ENCODE measurements around the gene CNNM4.

CNNM4 gene

GRCh38 chr2:96760036-96760985, at the start of gene CNNM4:
TSS of gene CNNM4 (plus strand) at chr2:96760902. CDS start at chr2:96761000, 98 bp downstream.
- in situ Hi-C loops (cut with MboI; ENCODE audit: low sequenced_read_pairs): no loop called here

- in situ Hi-C loops (cut with MboI; ENCODE audit: low sequenced_read_pairs): no loop called here
These were observed 49.7 kb upstream of the CNNM4 start for GRCh38 chr2:96710985-96711384.

DNA sequence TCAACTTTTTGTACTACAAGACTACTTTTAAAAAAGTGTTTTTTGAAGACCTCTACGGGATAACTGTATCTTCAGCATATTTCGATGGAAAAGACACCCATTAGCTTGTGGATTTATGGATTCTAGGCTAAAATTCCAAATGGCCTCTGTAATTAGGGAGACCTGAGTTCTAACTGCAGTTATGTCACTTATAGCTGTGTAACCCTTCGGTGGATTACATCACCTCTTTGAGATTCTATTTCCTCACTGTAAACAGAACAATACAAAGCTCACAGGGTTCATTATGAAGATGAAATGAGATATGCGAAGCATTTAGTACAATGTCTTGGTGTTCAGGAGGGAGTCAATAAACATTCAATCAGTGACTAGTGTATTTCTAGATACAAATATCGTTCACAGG, 45.0 kb upstream of the CNNM4 start:
- in situ Hi-C loops (cut with MboI; ENCODE audit: low sequenced_read_pairs): no loop called here

DNA sequence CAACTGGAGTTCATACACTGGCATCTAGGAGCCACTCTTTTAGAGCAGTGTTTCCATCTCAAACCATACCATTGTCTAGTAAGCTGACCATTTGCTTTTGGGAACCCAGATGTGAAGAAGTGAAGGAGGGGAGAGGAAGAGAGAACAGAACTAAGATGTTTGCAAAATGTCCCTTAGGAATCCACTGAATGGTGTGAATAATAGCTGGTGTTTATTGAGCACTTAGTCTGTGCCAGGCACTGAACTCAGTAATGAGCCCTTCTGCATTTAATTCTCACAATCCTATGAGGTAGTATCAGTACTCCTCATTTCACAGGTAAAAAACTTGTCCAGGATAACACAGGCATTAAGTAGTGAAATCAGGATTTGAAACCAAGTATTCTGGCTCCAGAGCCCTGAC, 44.3 kb upstream of the CNNM4 start:
- in situ Hi-C loops (cut with MboI; ENCODE audit: low sequenced_read_pairs): no loop called here

- in situ Hi-C loops (cut with MboI; ENCODE audit: low sequenced_read_pairs): no loop called here
These were observed 34.6 kb upstream of the CNNM4 start for GRCh38 chr2:96726131-96726530.

- in situ Hi-C loops (cut with MboI; ENCODE audit: low sequenced_read_pairs): no loop called here
These were observed 33.3 kb upstream of the CNNM4 start for GRCh38 chr2:96727431-96727830.

DNA sequence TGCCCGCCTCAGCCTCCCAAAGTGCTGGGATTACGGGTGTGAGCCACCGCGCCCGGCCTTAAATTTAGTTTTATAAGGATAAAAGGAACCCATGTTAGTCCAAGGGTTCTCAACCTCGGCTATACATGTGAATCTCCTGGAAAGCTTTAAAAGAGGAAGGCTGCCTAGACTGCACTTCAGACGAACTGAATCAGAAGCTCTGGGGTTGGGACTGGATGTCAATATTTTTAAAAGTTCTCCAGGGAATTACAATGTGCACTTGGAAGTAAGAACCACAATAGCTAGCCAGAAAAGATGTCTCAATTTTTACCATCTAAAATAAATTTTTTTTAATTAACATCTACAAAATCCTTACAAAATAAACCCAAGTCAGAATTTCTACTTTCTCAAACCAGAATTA, 31.0 kb upstream of the CNNM4 start:
- in situ Hi-C loops (cut with MboI; ENCODE audit: low sequenced_read_pairs): no loop called here

DNA sequence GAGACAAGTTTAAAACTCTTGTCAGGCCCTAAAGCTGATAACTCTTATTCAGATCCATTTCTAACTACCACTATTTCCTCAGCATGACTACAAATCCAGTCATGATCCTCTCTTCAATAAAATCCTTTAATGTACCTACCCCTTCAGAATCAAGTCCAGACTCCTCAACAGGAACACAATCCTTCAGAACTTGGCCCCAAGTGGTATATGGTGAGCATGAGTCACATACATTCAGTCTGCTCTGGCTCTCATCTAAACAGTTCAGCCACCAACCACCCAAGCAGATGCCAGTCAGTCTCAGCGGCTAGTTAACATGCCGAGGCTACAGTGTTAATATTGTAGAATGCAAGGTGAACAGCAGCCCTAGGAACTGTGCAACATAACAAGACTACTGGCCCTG, 30.5 kb upstream of the CNNM4 start:
- in situ Hi-C loops (cut with MboI; ENCODE audit: low sequenced_read_pairs): no loop called here

DNA sequence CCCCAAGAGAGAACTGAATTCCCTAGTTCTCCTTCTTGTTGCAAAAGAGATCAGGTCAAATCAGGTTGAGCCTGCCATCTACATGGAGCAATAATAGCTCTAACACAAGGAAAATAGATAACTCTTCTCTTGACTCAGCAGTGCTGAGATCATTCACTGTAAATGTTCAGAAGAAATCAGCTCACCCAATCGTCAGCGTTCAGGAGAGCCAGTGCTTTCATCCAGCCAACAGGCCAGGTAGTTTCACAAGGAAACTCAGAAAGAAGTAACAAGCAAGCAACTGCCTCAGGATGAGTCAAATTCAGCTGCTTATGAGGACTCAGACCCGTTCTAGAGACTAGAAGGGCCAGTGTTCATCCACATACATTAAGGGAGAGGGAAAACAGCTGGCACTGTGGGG, 26.8 kb upstream of the CNNM4 start:
- in situ Hi-C loops (cut with MboI; ENCODE audit: low sequenced_read_pairs): no loop called here

DNA sequence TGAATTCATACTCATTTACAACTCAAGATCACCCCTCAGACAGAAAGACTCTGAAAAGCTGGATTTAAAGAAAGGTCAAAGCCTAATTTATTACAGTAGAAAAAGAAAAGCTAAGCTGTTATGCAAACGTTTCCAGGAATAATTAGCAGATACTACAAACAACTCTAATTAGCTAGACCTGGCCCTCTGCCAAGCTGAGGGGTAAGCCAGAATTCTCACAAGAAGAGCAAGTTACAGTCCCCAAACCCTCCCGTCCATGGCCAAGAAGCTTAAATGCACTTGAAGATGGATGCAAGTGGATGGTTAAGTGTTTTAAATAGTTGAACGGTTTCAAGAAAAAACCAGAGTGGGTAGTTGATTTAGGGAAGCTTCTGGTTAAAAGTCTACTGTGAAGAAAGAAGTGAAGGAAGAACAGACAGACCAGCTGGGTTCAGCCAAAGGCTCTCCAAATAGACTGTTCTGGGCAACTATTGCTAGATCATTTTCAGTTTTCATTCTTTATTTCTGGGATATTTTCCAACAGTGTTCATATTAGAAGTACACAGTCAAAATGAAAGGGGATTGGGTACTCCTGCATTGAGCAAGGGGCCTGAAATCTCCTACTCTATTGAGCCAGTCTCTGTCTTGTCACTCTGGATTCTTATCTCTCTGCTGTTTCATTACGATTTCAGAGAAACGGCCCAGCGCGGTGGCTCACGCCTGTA, 25.7 kb upstream of the CNNM4 start:
- in situ Hi-C loops (cut with MboI; ENCODE audit: low sequenced_read_pairs): no loop called here

DNA sequence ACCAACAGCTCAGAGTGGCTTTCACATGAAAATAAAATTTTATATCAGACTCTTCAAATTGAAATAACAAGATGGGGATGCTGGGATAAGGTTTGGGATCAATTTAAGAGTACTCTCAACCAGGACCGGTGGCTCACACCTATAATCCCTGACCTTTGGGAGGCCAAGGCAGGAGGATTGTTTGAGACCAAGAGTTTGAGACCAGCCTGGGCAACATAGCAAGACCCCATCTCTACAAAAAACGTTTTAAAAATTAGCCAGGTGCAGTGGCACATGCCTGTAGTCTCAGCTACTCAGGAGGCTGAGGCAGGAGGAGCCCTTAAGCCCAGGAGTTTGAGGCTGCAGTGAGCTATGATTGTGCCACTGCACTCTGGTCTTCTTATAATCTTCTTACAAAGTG, 23.5 kb upstream of the CNNM4 start:
- in situ Hi-C loops (cut with MboI; ENCODE audit: low sequenced_read_pairs): no loop called here

DNA sequence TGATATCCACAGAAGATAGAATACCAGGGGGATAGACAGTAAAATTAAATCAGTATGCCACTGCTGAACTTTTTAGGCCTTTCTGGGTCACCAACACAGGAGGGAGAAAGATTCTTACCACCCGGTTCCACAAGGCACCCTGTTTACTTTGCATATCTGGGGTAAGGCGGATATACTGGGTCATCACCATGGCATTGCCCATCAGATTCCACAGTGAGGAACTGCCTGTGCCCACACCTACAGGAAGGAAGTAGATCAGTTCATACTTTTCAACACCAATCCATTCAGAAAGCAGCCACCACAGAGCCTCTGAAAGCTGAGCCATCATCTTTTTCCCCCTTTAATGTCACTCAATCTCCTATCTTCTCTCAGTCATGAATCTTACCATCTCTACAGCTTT, 22.9 kb upstream of the CNNM4 start:
- in situ Hi-C loops (cut with MboI; ENCODE audit: low sequenced_read_pairs): no loop called here

GRCh38 chr2:96739076-96739632, 21.5 kb upstream of the CNNM4 start:
- in situ Hi-C loops (cut with MboI; ENCODE audit: low sequenced_read_pairs): no loop called here

DNA sequence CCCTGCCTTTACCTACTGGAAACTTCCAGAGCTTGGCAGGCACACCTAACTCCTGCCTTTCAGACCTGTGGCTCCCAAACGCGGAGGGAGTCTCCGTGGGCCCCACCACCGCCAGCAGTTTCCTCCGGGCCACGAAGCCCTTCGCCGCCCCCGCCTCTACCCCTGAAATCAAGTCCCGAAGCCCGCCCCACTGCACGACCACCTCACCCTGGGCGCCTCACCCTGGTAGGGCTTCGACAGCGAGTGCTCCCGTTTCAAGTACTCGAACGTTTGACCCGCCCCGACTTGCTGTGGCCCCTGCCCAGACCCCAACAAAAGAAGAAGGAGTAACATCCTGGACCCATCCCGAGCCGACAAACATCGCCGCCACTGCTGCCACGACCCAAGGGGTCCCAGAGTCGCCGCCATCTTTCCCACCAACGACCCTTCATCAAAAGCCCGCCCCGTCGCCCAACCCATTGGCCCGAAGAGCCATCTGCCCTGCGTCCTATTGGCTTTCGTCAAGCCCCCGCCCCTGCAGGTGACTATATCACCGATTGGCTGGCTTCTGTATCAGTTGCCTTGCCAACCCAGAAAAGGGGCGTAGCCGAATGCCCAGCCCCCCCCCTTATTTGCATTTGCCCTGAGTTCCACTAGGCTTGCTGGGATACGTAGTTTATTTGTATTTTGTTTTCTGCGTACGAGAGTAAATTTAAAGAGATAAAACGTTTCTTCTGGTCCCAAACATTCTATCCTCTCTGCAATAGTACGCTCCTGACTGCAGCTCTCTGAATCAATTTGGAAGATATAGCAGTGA, 20.9 kb upstream of the CNNM4 start, which contains the start of gene LMAN2L:
TSS of gene LMAN2L (minus strand) at position 432 of the 796 bp plus-strand sequence. CDS start at position 408, 24 bp downstream.
- in situ Hi-C loops (cut with MboI; ENCODE audit: low sequenced_read_pairs): no loop called here

GRCh38 chr2:96747061-96747617, 13.6 kb upstream of the CNNM4 start:
- in situ Hi-C loops (cut with MboI; ENCODE audit: low sequenced_read_pairs): no loop called here

- in situ Hi-C loops (cut with MboI; ENCODE audit: low sequenced_read_pairs): no loop called here
These were observed 8.9 kb upstream of the CNNM4 start for GRCh38 chr2:96751800-96752199.

GRCh38 chr2:96753661-96754282, 6.9 kb upstream of the CNNM4 start:
- in situ Hi-C loops (cut with MboI; ENCODE audit: low sequenced_read_pairs): no loop called here

DNA sequence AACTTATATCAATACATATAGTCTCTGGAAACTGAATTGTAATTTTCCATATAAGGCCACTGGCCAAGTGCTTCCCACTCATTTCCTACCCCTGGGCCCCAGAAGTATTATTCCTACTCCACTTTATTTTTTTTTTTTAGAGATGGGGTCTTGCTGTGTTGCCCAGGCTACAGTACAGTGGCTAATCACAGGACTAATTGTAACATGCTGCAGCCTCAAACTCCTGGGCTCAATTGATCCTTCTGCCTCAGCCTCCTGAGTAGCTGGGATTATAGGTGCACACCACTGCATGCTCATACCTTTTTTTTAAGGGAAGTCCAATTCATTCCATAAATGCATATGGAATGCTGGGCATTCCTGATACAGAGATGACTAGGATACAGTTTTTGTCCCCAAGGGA, 6.4 kb upstream of the CNNM4 start:
- in situ Hi-C loops (cut with MboI; ENCODE audit: low sequenced_read_pairs): no loop called here

DNA sequence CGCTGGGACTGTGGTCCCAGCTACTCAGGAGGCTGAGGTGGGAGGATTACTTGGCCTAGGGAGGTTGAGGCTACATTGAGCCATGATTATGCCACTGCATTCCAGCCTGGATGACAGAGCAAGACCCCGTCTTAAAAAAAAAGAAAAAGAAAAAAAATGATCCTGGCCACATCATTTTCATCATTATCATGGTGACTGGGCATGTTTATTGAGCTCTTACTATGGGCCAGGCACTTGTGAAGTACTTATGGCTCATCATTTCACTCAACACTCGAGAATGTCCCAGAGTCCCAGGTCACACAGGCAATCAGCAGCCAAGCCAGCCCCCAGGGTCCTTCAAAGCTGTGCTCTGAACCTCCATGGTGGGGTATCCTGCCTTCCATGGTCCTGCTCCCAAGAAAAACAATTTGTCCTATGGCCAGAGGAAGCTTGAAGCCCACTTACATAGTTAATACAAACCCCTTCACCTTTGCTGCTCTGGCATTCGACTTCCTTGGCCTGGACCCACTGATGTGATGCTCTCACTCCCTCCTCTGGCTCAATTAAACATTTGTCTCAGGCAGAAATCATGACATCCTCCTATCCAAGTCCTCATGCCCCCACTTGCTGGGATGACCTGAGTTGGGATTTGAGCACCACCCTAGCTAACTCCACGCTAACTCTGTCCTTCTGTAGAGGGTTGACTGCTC, 3.8 kb upstream of the CNNM4 start:
- in situ Hi-C loops (cut with MboI; ENCODE audit: low sequenced_read_pairs): no loop called here

DNA sequence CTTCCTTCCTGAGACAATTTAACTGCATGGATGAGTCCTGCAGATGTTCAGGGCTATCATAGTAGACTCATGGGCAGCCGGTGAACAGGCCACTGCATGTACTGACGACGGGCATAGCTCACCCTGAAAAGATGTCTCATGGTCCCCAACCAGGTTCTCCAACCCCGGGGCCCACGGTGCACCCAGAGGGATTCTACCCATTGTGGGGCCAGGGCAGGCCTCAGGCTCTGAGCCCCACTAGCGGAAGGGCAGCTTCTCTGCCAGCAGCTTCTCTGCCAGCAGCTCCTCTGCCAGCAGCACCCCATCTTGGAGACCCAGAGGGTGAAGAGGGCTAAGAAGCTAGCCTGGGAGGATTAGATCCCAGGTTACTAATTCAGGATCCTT, 3.2 kb upstream of the CNNM4 start:
- in situ Hi-C loops (cut with MboI; ENCODE audit: low sequenced_read_pairs): no loop called here
